GM23338 (cell line): ENCODE data around the gene RHCG. TPM values are rescaled to one million over a fixed set of nuclear protein-coding genes. Genes with fewer than 3 reads are reported as not detected.

Experiments used
- ATAC-seq: fragments of 200-7000 bp; cut with Tn5 transposase; 3 replicates; pipeline ENCODE4 v1.9.1; 2020
- DNase-seq: peaks from one replicate; pipeline ENCODE4 v3.0.0-alpha.2; 2015; ENCODE audit warnings: low spot score
- H2AFZ ChIP-seq: fragments of 200-600 bp; sonication (generic); 2 replicates; pipeline ENCODE4 v1.8.0; 2016; ENCODE audit warnings: antibody characterized with exemption, mild to moderate bottlenecking, moderate library complexity
- H3F3A ChIP-seq: fragments of 200-600 bp; sonication (generic); replicated peaks from 2 replicates; pipeline ENCODE4 v1.8.0; 2017; ENCODE audit warnings: antibody characterized with exemption, mixed run types, low read depth
- H3K27ac ChIP-seq: fragments of 200-600 bp; sonication (generic); 2 replicates; pipeline ENCODE4 v1.6.1; 2016; ENCODE audit warnings: low read depth
- H3K27me3 ChIP-seq: fragments of 200-600 bp; sonication (generic); 2 replicates; pipeline ENCODE4 v1.8.0; 2016; ENCODE audit warnings: mild to moderate bottlenecking, mixed run types, moderate library complexity; ENCODE audit not compliant: insufficient read depth
- H3K36me3 ChIP-seq: fragments of 200-600 bp; sonication (generic); 2 replicates; pipeline ENCODE4 v1.8.0; 2016; ENCODE audit warnings: mild to moderate bottlenecking; ENCODE audit not compliant: insufficient read depth
- H3K4me1 ChIP-seq: fragments of 200-600 bp; sonication (generic); 2 replicates; pipeline ENCODE4 v1.8.0; 2016; ENCODE audit warnings: mild to moderate bottlenecking, moderate library complexity; ENCODE audit not compliant: insufficient read depth
- H3K4me2 ChIP-seq: fragments of 200-600 bp; sonication (generic); 2 replicates; pipeline ENCODE4 v1.7.1; 2017; ENCODE audit warnings: mixed run types
- H3K4me3 ChIP-seq: fragments of 200-600 bp; sonication (generic); 2 replicates; pipeline ENCODE4 v1.6.1; 2016; ENCODE audit warnings: mixed run types
- H3K79me2 ChIP-seq: fragments of 200-600 bp; sonication (generic); replicated peaks from 2 replicates; pipeline ENCODE4 v1.8.0; 2017; ENCODE audit warnings: mild to moderate bottlenecking; ENCODE audit not compliant: insufficient read depth
- H3K9me2 ChIP-seq: fragments of 200-600 bp; sonication (generic); 2 replicates; pipeline ENCODE4 v1.8.0; 2017; ENCODE audit not compliant: insufficient read depth
- H4K20me1 ChIP-seq: fragments of 200-600 bp; sonication (generic); replicated peaks from 2 replicates; pipeline ENCODE4 v1.8.0; 2017; ENCODE audit warnings: mild to moderate bottlenecking; ENCODE audit not compliant: insufficient read depth
- H3K27ac Mint-ChIP-seq: 2 replicates; pipeline ENCODE4 v1.8.0; 2020; ENCODE audit warnings: inconsistent platforms, mild to moderate bottlenecking, moderate library complexity, mixed read lengths
- H3K27me3 Mint-ChIP-seq: 3 replicates; pipeline ENCODE4 v1.8.0; 2022; ENCODE audit warnings: low read depth, mild to moderate bottlenecking, moderate library complexity, mixed read lengths, inconsistent platforms; ENCODE audit not compliant: insufficient read depth, poor library complexity
- H3K36me3 Mint-ChIP-seq: 3 replicates; pipeline ENCODE4 v1.8.0; 2021; ENCODE audit warnings: low read depth, mild to moderate bottlenecking, inconsistent platforms, moderate library complexity, mixed read lengths
- H3K4me1 Mint-ChIP-seq: 3 replicates; pipeline ENCODE4 v1.8.0; 2020; ENCODE audit warnings: mild to moderate bottlenecking, inconsistent platforms, mixed read lengths
- H3K4me3 Mint-ChIP-seq: 3 replicates; pipeline ENCODE4 v1.8.0; 2021; ENCODE audit warnings: moderate library complexity, mild to moderate bottlenecking, inconsistent platforms, mixed read lengths
- H3K9me3 Mint-ChIP-seq: 3 replicates; pipeline ENCODE4 v1.8.0; 2020; ENCODE audit warnings: moderate library complexity, mild to moderate bottlenecking, inconsistent platforms, mixed read lengths
- CREB1 ChIP-seq: fragments of 250-450 bp; sonication (Bioruptor Pico); IDR thresholded peaks from 2 replicates; pipeline ENCODE4 v1.5.0; 2020; ENCODE audit warnings: low read depth, mild to moderate bottlenecking, moderate library complexity
- EZH2 ChIP-seq: fragments of 200-600 bp; sonication (generic); IDR thresholded peaks from one replicate; pipeline ENCODE4 v1.8.0; 2017; ENCODE audit warnings: antibody characterized with exemption, mild to moderate bottlenecking, low read depth; ENCODE audit not compliant: unreplicated experiment
- NANOG ChIP-seq: IDR thresholded peaks from 2 replicates; pipeline ENCODE4 v1.6.1; 2016; ENCODE audit warnings: antibody characterized with exemption, borderline replicate concordance
- POLR2AphosphoS5 ChIP-seq: IDR thresholded peaks from 2 replicates; pipeline ENCODE4 v1.6.1; 2016; ENCODE audit warnings: antibody characterized with exemption, low read depth
- STAT1 ChIP-seq: IDR thresholded peaks from one replicate; pipeline ENCODE4 v1.6.1; 2016; ENCODE audit warnings: antibody characterized with exemption; ENCODE audit not compliant: unreplicated experiment
- ZNF331 ChIP-seq: fragments of 250-450 bp; sonication (Bioruptor Pico); IDR thresholded peaks from 2 replicates; pipeline ENCODE4 v1.5.0; 2020; ENCODE audit warnings: low read depth, mild to moderate bottlenecking, moderate library complexity
- polyA plus RNA-seq: library from polyadenylated mRNA; unstranded; fragments of >200 nt; fragmentation: Nextera tagmentation; extraction: Ambion mirVana; gene quantifications from 2 replicates; pipeline ENCODE4 v1.2.1, GENCODE V29; 2016
- total RNA-seq: library from RNA; depleted of rRNA; stranded (reverse); fragments of >200 nt; shearing (Covaris generic); gene quantifications from 2 replicates; pipeline ENCODE4 v1.2.3, GENCODE V29; 2014
- TF ChIP-seq, protein P1 (sequence below): fragments of 250-450 bp; sonication (Bioruptor Pico); IDR thresholded peaks from 2 replicates; pipeline ENCODE4 v1.5.0; 2020; ENCODE audit warnings: mild to moderate bottlenecking, moderate library complexity
- TF ChIP-seq, protein P2 (sequence below): IDR thresholded peaks from 2 replicates; pipeline ENCODE4 v1.6.1; 2016; ENCODE audit warnings: antibody characterized with exemption

The RHCG gene
- total and polyA plus RNA-seq, 2 experiments from 2014 or later = 0.21 to 0.63 TPM

DNA sequence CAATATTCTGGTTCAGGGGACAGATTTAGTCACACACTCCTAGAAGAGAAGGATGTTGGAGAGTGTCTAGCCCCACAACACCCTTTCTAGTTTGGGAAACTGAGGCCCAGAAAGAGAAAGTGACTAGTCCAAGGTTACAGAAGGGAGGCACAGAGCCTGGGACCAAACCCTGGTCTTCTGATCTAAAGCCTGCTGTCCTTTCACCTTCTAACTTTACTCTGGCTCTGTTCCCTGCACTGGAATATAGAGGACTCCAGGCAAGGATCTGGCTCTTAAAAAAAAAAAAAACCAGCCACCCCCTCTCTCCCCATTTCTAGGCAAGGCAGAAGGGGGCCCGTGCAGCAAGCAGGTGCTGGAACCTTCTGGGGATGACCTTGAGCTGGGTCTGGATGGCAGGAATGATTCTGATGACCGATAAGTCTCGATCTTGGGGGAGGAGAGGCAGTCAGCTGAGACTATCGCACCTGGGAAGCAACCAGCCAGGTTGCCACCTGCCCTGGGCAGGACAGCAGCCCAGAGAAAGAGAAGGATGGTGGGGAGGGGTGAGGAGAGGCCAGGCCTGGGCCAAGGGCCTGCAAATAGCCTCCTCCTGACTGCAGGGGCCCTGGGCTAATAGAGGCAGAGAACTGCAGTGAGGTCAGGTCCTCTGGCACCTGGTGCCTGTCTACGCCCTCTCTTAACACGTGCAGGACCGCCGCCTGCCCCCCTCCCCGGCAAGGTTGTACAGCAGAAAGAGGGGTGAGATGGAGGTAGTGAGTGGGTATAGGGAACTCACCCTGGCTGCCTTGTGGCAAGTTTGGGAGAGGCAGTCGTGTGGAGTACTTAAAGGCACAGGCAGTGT lies 30.4 kb upstream of the RHCG start (continued):
- TF ChIP-seq EZH2 (no peak), NANOG (no peak), STAT1 (no peak)
- TF ChIP-seq, protein P1, sequence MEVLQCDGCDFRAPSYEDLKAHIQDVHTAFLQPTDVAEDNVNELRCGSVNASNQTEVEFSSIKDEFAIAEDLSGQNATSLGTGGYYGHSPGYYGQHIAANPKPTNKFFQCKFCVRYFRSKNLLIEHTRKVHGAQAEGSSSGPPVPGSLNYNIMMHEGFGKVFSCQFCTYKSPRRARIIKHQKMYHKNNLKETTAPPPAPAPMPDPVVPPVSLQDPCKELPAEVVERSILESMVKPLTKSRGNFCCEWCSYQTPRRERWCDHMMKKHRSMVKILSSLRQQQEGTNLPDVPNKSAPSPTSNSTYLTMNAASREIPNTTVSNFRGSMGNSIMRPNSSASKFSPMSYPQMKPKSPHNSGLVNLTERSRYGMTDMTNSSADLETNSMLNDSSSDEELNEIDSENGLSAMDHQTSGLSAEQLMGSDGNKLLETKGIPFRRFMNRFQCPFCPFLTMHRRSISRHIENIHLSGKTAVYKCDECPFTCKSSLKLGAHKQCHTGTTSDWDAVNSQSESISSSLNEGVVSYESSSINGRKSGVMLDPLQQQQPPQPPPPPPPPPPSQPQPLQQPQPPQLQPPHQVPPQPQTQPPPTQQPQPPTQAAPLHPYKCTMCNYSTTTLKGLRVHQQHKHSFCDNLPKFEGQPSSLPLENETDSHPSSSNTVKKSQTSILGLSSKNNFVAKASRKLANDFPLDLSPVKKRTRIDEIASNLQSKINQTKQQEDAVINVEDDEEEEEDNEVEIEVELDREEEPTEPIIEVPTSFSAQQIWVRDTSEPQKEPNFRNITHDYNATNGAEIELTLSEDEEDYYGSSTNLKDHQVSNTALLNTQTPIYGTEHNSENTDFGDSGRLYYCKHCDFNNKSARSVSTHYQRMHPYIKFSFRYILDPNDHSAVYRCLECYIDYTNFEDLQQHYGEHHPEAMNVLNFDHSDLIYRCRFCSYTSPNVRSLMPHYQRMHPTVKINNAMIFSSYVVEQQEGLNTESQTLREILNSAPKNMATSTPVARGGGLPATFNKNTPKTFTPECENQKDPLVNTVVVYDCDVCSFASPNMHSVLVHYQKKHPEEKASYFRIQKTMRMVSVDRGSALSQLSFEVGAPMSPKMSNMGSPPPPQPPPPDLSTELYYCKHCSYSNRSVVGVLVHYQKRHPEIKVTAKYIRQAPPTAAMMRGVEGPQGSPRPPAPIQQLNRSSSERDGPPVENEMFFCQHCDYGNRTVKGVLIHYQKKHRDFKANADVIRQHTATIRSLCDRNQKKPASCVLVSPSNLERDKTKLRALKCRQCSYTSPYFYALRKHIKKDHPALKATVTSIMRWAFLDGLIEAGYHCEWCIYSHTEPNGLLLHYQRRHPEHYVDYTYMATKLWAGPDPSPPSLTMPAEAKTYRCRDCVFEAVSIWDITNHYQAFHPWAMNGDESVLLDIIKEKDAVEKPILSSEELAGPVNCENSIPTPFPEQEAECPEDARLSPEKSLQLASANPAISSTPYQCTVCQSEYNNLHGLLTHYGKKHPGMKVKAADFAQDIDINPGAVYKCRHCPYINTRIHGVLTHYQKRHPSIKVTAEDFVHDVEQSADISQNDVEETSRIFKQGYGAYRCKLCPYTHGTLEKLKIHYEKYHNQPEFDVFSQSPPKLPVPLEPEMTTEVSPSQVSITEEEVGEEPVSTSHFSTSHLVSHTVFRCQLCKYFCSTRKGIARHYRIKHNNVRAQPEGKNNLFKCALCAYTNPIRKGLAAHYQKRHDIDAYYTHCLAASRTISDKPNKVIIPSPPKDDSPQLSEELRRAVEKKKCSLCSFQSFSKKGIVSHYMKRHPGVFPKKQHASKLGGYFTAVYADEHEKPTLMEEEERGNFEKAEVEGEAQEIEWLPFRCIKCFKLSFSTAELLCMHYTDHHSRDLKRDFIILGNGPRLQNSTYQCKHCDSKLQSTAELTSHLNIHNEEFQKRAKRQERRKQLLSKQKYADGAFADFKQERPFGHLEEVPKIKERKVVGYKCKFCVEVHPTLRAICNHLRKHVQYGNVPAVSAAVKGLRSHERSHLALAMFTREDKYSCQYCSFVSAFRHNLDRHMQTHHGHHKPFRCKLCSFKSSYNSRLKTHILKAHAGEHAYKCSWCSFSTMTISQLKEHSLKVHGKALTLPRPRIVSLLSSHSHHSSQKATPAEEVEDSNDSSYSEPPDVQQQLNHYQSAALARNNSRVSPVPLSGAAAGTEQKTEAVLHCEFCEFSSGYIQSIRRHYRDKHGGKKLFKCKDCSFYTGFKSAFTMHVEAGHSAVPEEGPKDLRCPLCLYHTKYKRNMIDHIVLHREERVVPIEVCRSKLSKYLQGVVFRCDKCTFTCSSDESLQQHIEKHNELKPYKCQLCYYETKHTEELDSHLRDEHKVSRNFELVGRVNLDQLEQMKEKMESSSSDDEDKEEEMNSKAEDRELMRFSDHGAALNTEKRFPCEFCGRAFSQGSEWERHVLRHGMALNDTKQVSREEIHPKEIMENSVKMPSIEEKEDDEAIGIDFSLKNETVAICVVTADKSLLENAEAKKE (CRISPR knock-in tag) = no peak

DNA sequence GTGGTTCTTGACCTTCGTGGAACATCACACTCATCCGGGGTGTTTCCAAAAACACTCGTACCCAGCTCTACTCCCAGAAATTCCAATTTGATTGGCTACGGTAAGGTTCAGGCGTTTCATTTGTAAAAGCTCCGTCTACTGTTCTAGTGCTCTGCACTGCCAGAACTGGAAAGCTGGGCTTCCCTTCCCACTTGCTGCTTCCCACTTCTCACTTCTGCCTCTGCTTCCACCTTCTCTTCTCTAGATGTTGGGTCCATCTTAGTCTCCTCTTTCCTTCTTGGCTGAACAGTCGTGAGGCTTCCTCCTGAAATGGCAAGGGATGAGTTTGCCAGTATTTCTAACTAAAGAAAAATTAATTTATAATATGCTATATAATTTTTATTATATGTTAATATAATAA lies 29.8 kb upstream of the RHCG start:
- no peak overlapping the region for H3K4me3 ChIP-seq
- no peak overlapping the region for H2AFZ ChIP-seq
- H3F3A ChIP-seq = no peaks in the 10 kb centered on the region
- H3K4me1 ChIP-seq = no peaks in the 10 kb centered on the region
- Mint-ChIP-seq H3K4me3 (no peak overlapping the region), H3K9me3 (no peaks in the 10 kb centered on the region; the same call in 2 of the 3 replicates), H3K27ac (no peak overlapping the region), H3K27me3 (peaks cover 5% of the 10 kb centered on the region), H3K36me3 (no peaks in the 10 kb centered on the region), H3K4me1 (no peaks in the 10 kb centered on the region)
- DNase-seq (no peak), ATAC-seq (no peak)
- no peaks in the 10 kb centered on the region for H3K36me3 ChIP-seq
- no peaks in the 10 kb centered on the region for H4K20me1 ChIP-seq
- H3K27me3 ChIP-seq = no peaks in the 10 kb centered on the region
- H3K9me2 ChIP-seq = no peaks in the 10 kb centered on the region
- H3K4me2 ChIP-seq = no peak overlapping the region
- no peak overlapping the region for H3K27ac ChIP-seq
- H3K79me2 ChIP-seq = no peaks in the 10 kb centered on the region
- TF ChIP-seq CREB1 (CRISPR knock-in tag) = no peak
- no peak for TF ChIP-seq ZNF331 (CRISPR knock-in tag)
- TF ChIP-seq, protein P1 (CRISPR knock-in tag) = no peak
- no peak for TF ChIP-seq POLR2AphosphoS5
- TF ChIP-seq STAT1 = no peak
- TF ChIP-seq, protein P2, sequence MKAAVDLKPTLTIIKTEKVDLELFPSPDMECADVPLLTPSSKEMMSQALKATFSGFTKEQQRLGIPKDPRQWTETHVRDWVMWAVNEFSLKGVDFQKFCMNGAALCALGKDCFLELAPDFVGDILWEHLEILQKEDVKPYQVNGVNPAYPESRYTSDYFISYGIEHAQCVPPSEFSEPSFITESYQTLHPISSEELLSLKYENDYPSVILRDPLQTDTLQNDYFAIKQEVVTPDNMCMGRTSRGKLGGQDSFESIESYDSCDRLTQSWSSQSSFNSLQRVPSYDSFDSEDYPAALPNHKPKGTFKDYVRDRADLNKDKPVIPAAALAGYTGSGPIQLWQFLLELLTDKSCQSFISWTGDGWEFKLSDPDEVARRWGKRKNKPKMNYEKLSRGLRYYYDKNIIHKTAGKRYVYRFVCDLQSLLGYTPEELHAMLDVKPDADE = no peak
